ENCODE data around the gene SC5D.

SC5D gene

DNA sequence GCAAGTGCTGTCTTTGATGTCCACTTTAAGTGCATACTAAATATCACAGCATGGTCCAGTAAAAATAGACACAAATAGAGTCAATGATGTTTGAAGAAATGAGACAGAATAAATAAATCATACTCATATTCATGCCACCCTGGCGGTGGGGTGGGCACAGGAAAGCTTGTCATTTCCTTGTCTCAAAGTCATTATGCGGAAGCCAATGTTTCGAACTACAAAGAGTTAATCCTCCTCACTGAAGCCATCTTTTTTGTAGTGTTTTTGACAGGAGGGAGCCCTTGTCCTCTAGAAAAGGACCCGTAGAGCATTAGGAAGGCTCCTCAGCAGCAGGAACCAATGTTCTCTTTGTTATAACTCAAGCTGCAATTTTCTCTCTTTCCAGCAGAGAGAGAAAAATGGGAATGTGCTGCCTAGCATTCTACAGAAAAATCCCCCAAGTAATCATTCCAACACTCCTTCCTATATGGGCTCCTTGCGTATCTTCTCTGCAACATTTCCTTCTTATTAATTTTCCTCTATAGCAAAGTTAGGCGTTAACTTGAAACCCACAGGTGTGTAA, 30.6 kb downstream of the SC5D start:
- TF ChIP-seq, protein P1, sequence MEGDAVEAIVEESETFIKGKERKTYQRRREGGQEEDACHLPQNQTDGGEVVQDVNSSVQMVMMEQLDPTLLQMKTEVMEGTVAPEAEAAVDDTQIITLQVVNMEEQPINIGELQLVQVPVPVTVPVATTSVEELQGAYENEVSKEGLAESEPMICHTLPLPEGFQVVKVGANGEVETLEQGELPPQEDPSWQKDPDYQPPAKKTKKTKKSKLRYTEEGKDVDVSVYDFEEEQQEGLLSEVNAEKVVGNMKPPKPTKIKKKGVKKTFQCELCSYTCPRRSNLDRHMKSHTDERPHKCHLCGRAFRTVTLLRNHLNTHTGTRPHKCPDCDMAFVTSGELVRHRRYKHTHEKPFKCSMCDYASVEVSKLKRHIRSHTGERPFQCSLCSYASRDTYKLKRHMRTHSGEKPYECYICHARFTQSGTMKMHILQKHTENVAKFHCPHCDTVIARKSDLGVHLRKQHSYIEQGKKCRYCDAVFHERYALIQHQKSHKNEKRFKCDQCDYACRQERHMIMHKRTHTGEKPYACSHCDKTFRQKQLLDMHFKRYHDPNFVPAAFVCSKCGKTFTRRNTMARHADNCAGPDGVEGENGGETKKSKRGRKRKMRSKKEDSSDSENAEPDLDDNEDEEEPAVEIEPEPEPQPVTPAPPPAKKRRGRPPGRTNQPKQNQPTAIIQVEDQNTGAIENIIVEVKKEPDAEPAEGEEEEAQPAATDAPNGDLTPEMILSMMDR (IDR thresholded peaks at IDR 0.05; ENCODE audit: low read depth, low read length), result no peak
- DNase-seq (ENCODE audit: low read depth, low spot score), result no peak
- H3K4me3 ChIP-seq (ENCODE audit: low read depth, low read length), result no peak overlapping the region
- in situ Hi-C loops (cut with HindIII; ENCODE audit: low sequenced_read_pairs), result no loop called here

GRCh38 chr11:121326230-121326629, 33.7 kb downstream of the SC5D start:
- in situ Hi-C loops (cut with HindIII; ENCODE audit: low sequenced_read_pairs), result no loop called here
- H3K4me3 ChIP-seq (ENCODE audit: low read depth, low read length), result no peak overlapping the region
- TF ChIP-seq, protein P1 (IDR thresholded peaks at IDR 0.05; ENCODE audit: low read depth, low read length), result no peak
- no peak for DNase-seq (ENCODE audit: low read depth, low spot score)

GRCh38 chr11:121327553-121327952, 35.0 kb downstream of the SC5D start:
- TF ChIP-seq, protein P1 (IDR thresholded peaks at IDR 0.05; ENCODE audit: low read depth, low read length), result no peak
- no peak overlapping the region for H3K4me3 ChIP-seq (ENCODE audit: low read depth, low read length)
- in situ Hi-C loops (cut with HindIII; ENCODE audit: low sequenced_read_pairs), result no loop called here

DNA sequence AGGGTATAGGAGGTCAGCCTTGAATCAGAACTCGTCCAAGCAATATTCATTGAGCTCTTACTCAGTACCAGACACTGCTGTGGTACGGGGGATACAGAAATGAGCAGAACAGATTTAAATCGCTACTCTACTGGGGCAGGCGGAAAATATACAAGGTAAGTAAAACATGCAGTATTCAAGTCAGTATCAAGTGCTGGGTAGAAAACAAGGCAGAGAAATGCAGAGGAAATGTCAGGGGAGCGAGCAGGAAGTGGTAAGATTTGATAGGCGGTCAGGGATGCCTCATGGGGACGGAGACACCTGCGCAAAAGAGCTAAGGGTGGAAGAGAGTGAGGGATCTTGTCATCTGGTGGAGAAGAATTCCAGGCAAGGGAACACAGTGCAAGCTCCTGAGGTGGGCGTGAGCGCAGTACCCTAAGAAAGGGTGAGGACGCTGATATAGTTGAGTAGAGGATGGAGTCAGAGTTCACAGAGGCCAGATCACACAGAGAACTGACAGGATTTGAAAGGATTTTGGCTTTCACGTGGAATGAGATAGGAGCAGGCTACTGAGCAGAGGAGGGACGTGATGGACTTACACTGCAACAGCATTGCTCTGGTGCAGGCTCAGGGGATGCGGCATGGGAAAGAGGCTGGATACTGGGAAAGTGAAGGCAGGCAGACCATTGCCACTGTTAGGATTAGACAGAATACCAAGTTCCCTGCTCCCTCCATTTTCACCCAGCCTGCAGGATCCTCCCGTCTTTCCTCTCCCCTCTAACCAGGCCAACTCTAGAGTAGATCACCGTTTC, 35.8 kb downstream of the SC5D start:
- DNase-seq (ENCODE audit: low read depth, low spot score), result no peak
- in situ Hi-C loops (cut with HindIII; ENCODE audit: low sequenced_read_pairs), result no loop called here
- TF ChIP-seq, protein P1 (IDR thresholded peaks at IDR 0.05; ENCODE audit: low read depth, low read length), result no peak
- no peak overlapping the region for H3K4me3 ChIP-seq (ENCODE audit: low read depth, low read length)

More at GRCh38 chr11:121327553-121327952, 35.0 kb downstream of the SC5D start:
- DNase-seq (ENCODE audit: low read depth, low spot score), result no peak

- no peak overlapping the region for H3K4me3 ChIP-seq (ENCODE audit: low read depth, low read length)
- DNase-seq (ENCODE audit: low read depth, low spot score), result no peak
- TF ChIP-seq, protein P1 (IDR thresholded peaks at IDR 0.05; ENCODE audit: low read depth, low read length), result no peak
- in situ Hi-C loops (cut with HindIII; ENCODE audit: low sequenced_read_pairs), result no loop called here
These were observed 36.6 kb downstream of the SC5D start for GRCh38 chr11:121328967-121329679.

DNA sequence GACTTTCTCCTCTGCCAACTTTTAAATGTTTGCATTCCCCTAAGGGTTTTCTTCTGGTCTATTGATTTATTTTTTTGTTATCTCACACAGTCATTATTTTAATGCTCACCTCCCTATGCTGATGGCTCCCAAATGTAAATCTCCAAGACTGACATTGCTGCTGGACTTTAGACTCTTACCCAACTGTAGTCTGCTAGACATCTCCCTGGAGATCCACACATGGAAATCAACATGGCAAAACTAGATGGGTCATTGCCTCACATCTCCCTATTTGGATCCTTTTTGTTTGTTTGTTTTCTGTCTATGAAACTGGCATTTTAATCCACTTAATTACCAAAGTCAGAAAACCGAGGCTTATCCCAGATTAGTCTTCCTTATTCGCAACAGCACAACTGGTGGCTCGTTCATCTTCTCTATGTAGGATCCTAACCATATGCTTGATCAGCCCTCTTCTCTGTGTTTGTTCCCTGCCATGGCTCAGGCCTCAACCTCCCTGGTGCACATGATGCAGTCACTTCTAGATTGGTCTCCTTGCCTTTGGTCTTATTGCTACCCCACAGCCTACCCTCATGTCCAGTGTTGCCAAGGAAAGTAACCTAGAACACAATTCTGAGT, 37.3 kb downstream of the SC5D start:
- in situ Hi-C loops (cut with HindIII; ENCODE audit: low sequenced_read_pairs), result no loop called here
- no peak overlapping the region for H3K4me3 ChIP-seq (ENCODE audit: low read depth, low read length)
- no peak for DNase-seq (ENCODE audit: low read depth, low spot score)
- TF ChIP-seq, protein P1 (IDR thresholded peaks at IDR 0.05; ENCODE audit: low read depth, low read length), result no peak
